GM18511 (cell line): ENCODE results near the gene TLCD1.

ENCODE experiments used
- ATAC-seq: cut with Tn5 transposase; IDR thresholded peaks from one replicate; pipeline ENCODE4 v1.9.1; 2021; ENCODE audit warnings: mild to moderate bottlenecking, moderate library complexity; ENCODE audit not compliant: unreplicated experiment

TLCD1 gene

GRCh38 chr17:28689011-28689410, 37.0 kb downstream of the TLCD1 start:
- no peak for ATAC-seq

GRCh38 chr17:28688481-28688880, 37.6 kb downstream of the TLCD1 start:
- no peak for ATAC-seq

GRCh38 chr17:28686296-28686695, 39.7 kb downstream of the TLCD1 start:
- ATAC-seq, result no peak

- ATAC-seq, result no peak
Measured at GRCh38 chr17:28685366-28685765, 40.7 kb downstream of the TLCD1 start.

- ATAC-seq, result no peak
Measured at GRCh38 chr17:28684963-28685362, 41.1 kb downstream of the TLCD1 start.

GRCh38 chr17:28682655-28683054, 43.4 kb downstream of the TLCD1 start:
- ATAC-seq, result no peak

GRCh38 chr17:28675980-28676379, 50.1 kb downstream of the TLCD1 start:
- no peak for ATAC-seq

- ATAC-seq, result no peak
Measured at GRCh38 chr17:28675490-28675889, 50.5 kb downstream of the TLCD1 start.
